ENCODE measurements around the gene RALB.

- TF ChIP-seq, protein P1, sequence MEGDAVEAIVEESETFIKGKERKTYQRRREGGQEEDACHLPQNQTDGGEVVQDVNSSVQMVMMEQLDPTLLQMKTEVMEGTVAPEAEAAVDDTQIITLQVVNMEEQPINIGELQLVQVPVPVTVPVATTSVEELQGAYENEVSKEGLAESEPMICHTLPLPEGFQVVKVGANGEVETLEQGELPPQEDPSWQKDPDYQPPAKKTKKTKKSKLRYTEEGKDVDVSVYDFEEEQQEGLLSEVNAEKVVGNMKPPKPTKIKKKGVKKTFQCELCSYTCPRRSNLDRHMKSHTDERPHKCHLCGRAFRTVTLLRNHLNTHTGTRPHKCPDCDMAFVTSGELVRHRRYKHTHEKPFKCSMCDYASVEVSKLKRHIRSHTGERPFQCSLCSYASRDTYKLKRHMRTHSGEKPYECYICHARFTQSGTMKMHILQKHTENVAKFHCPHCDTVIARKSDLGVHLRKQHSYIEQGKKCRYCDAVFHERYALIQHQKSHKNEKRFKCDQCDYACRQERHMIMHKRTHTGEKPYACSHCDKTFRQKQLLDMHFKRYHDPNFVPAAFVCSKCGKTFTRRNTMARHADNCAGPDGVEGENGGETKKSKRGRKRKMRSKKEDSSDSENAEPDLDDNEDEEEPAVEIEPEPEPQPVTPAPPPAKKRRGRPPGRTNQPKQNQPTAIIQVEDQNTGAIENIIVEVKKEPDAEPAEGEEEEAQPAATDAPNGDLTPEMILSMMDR (tag by site-specific recombination; IDR thresholded peaks at IDR 0.05), result no peak
- TF ChIP-seq ZSCAN5A (tag by site-specific recombination; IDR thresholded peaks at IDR 0.05), result no peak
- TF ChIP-seq, protein P2, sequence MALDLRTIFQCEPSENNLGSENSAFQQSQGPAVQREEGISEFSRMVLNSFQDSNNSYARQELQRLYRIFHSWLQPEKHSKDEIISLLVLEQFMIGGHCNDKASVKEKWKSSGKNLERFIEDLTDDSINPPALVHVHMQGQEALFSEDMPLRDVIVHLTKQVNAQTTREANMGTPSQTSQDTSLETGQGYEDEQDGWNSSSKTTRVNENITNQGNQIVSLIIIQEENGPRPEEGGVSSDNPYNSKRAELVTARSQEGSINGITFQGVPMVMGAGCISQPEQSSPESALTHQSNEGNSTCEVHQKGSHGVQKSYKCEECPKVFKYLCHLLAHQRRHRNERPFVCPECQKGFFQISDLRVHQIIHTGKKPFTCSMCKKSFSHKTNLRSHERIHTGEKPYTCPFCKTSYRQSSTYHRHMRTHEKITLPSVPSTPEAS (tag by site-specific recombination; IDR thresholded peaks at IDR 0.05), result no peak
- TF ChIP-seq, protein P3, sequence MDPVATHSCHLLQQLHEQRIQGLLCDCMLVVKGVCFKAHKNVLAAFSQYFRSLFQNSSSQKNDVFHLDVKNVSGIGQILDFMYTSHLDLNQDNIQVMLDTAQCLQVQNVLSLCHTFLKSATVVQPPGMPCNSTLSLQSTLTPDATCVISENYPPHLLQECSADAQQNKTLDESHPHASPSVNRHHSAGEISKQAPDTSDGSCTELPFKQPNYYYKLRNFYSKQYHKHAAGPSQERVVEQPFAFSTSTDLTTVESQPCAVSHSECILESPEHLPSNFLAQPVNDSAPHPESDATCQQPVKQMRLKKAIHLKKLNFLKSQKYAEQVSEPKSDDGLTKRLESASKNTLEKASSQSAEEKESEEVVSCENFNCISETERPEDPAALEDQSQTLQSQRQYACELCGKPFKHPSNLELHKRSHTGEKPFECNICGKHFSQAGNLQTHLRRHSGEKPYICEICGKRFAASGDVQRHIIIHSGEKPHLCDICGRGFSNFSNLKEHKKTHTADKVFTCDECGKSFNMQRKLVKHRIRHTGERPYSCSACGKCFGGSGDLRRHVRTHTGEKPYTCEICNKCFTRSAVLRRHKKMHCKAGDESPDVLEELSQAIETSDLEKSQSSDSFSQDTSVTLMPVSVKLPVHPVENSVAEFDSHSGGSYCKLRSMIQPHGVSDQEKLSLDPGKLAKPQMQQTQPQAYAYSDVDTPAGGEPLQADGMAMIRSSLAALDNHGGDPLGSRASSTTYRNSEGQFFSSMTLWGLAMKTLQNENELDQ (tag by site-specific recombination; IDR thresholded peaks at IDR 0.05; ENCODE audit: low read depth), result no peak
- no peak for TF ChIP-seq ZNF423 (tag by site-specific recombination; IDR thresholded peaks at IDR 0.05)
- TF ChIP-seq ZNF239 (tag by site-specific recombination; IDR thresholded peaks at IDR 0.05), result no peak
- no peak for TF ChIP-seq ZNF837 (tag by site-specific recombination; IDR thresholded peaks at IDR 0.05)
- TF ChIP-seq, protein P4, sequence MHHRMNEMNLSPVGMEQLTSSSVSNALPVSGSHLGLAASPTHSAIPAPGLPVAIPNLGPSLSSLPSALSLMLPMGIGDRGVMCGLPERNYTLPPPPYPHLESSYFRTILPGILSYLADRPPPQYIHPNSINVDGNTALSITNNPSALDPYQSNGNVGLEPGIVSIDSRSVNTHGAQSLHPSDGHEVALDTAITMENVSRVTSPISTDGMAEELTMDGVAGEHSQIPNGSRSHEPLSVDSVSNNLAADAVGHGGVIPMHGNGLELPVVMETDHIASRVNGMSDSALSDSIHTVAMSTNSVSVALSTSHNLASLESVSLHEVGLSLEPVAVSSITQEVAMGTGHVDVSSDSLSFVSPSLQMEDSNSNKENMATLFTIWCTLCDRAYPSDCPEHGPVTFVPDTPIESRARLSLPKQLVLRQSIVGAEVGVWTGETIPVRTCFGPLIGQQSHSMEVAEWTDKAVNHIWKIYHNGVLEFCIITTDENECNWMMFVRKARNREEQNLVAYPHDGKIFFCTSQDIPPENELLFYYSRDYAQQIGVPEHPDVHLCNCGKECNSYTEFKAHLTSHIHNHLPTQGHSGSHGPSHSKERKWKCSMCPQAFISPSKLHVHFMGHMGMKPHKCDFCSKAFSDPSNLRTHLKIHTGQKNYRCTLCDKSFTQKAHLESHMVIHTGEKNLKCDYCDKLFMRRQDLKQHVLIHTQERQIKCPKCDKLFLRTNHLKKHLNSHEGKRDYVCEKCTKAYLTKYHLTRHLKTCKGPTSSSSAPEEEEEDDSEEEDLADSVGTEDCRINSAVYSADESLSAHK (tag by site-specific recombination; IDR thresholded peaks at IDR 0.05), result no peak
- TF ChIP-seq REST (tag by site-specific recombination; IDR thresholded peaks at IDR 0.05), result no peak
- no peak for TF ChIP-seq REPIN1 (tag by site-specific recombination; IDR thresholded peaks at IDR 0.05; ENCODE audit: low read depth)
- TF ChIP-seq ZNF274 (IDR thresholded peaks at IDR 0.05; ENCODE audit: low read length), result no peak
- TF ChIP-seq ZNF274 (tag by site-specific recombination; IDR thresholded peaks at IDR 0.05; ENCODE audit: borderline replicate concordance), result no peak
Measured at GRCh38 chr2:120235681-120236080, 17.0 kb upstream of the RALB start.

All from HEK293 (cell line).